Right atrium auricular region (tissue), 2 donors: Measurements from ENCODE around the gene USH1G. TPM values are rescaled to one million over a fixed set of nuclear protein-coding genes. Genes with fewer than 3 reads are reported as not detected.
"Not testable (repeated sequence)": the region's sequence is repeated elsewhere in the genome, so short reads cannot be mapped to it uniquely, and the experiment has no call there.

Experiments
- DNase-seq: peaks from one replicate; pipeline ENCODE4 v3.0.0-alpha.2; 2019; ENCODE audit warnings: low spot score
- H3K27ac ChIP-seq, 2 donors: fragments of 200-600 bp; sonication (generic); 1 replicate in 1 of 2; 2 replicates in 1 of 2; pipeline ENCODE4 v1.5.1; 2016 to 2019
- H3K27me3 ChIP-seq, 2 donors: fragments of 200-600 bp; sonication (generic); one replicate each; pipeline versions ENCODE4 v1.5.1 to v1.6.0; 2017 to 2019
- H3K36me3 ChIP-seq: fragments of 200-600 bp; sonication (generic); one replicate; pipeline ENCODE4 v1.5.1; 2016
- H3K4me1 ChIP-seq, 2 donors: fragments of 200-600 bp; sonication (generic); one replicate each; pipeline versions ENCODE4 v1.5.1 to v1.6.0; 2017 to 2019
- H3K4me3 ChIP-seq, 2 donors: fragments of 200-600 bp; sonication (generic); 1 replicate in 1 of 2; 2 replicates in 1 of 2; pipeline ENCODE4 v1.5.1; 2017 to 2019; ENCODE audit warnings: mild to moderate bottlenecking in 1 of 2, moderate library complexity in 1 of 2
- H3K9me3 ChIP-seq, 2 donors: fragments of 200-600 bp; sonication (generic); one replicate each; pipeline ENCODE4 v1.5.1; 2019
- CTCF ChIP-seq, 2 donors: fragments of 200-600 bp; sonication (generic); IDR thresholded peaks; one replicate each; pipeline ENCODE4 v1.5.1; 2019; ENCODE audit warnings: antibody characterized with exemption in 2 of 2
- total RNA-seq, 2 donors: library from RNA; depleted of rRNA; stranded (reverse); fragments of >200 nt; gene quantifications; one replicate each; pipeline ENCODE4 v1.1.0, GENCODE V29; 2016

Gene USH1G
- total RNA-seq, 2 donors from 2014 or later: 0.20 to 0.22 TPM

DNA sequence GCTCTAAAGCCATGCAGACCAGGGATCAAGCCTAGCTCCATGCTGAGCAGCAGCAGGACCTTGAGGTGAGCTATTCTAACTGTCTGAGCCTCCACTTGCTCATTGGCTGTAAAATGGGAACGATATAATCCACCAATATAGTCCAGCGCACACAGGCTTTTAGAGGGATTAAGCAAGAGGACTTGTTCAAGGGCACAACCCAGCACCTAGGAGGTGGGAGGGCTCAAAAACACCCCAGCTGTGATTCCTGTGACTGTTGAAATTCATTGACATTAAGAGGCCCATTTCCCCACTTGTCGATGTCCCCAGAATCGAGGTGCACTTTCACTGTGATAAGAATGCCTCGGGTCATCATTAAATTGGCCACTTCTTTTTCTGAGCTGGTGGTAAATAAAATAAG lies 4.1 kb downstream of the USH1G start:
- H3K9me3 ChIP-seq: no peaks in the 10 kb centered on the region
- peaks cover 0 to 30% of the 10 kb centered on the region in 2 donors for H3K4me1 ChIP-seq
- no peak overlapping the region for H3K27ac ChIP-seq
- no peak overlapping the region for H3K4me3 ChIP-seq
- H3K36me3 ChIP-seq: no peaks in the 10 kb centered on the region
- peaks cover 0 to 7% of the 10 kb centered on the region in 2 donors for H3K27me3 ChIP-seq
- TF ChIP-seq CTCF (IDR thresholded peaks at IDR 0.05): no peak
- no peak for DNase-seq

- Histone ChIP-seq H3K9me3 (no peaks in the 10 kb centered on the region), H3K27me3 (no peaks in the 10 kb centered on the region), H3K4me3 (no peak overlapping the region), H3K4me1 (peaks cover 0 to 15% of the 10 kb centered on the region in 2 donors), H3K36me3 (no peaks in the 10 kb centered on the region), H3K27ac (no peak overlapping the region)
- DNase-seq: no peak
- TF ChIP-seq CTCF (IDR thresholded peaks at IDR 0.05): no peak
Observed at GRCh38 chr17:74917430-74917829, 5.6 kb downstream of the USH1G start.

GRCh38 chr17:74916851-74917199 lies 6.2 kb downstream of the USH1G start:
- Histone ChIP-seq H3K4me3 (no peak overlapping the region), H3K4me1 (peaks cover 0 to 9% of the 10 kb centered on the region in 2 donors), H3K27me3 (no peaks in the 10 kb centered on the region), H3K9me3 (no peaks in the 10 kb centered on the region), H3K36me3 (no peaks in the 10 kb centered on the region), H3K27ac (no peak overlapping the region)
- DNase-seq: no peak
- no peak for TF ChIP-seq CTCF (IDR thresholded peaks at IDR 0.05)

- Histone ChIP-seq H3K36me3 (no peaks in the 10 kb centered on the region), H3K4me1 (peaks cover 0 to 3% of the 10 kb centered on the region in 2 donors), H3K9me3 (no peaks in the 10 kb centered on the region), H3K4me3 (no peak overlapping the region), H3K27me3 (no peaks in the 10 kb centered on the region), H3K27ac (no peak overlapping the region)
- DNase-seq: no peak
- no peak for TF ChIP-seq CTCF (IDR thresholded peaks at IDR 0.05)
Observed at GRCh38 chr17:74916136-74916850, 6.8 kb downstream of the USH1G start.

GRCh38 chr17:74911423-74911822 lies 11.6 kb downstream of the USH1G start:
- not testable (repeated sequence) for H3K36me3 ChIP-seq, H3K27ac ChIP-seq, H3K4me3 ChIP-seq, H3K9me3 ChIP-seq, H3K27me3 ChIP-seq, H3K4me1 ChIP-seq, DNase-seq

GRCh38 chr17:74909097-74909496 lies 14.0 kb downstream of the USH1G start:
- not testable (repeated sequence) for H3K27ac ChIP-seq, H3K27me3 ChIP-seq, DNase-seq

DNA sequence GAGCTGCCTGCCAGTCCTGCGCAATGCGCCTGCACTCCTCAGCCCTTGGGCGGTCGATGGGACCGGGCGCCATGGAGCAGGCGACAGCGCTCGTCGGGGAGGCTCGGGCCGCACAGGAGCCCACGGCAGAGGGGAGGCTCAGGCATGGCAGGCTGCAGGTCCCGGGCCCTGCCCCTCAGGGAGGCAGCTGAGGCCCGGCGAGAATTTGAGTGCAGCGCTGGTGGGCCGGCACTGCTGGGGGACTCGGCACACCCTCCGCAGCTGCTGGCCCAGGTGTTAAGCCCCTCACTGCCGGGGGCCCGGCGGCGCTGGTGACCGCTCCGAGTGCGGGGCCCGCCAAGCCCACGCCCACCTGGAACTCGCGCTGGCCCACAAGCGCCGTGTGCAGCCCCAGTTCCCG lies 16.0 kb downstream of the USH1G start:
- Histone ChIP-seq H3K4me3 (no peak overlapping the region), H3K27me3 (no peaks in the 10 kb centered on the region), H3K4me1 (no peaks in the 10 kb centered on the region), H3K27ac (no peak overlapping the region), H3K9me3 (no peaks in the 10 kb centered on the region), H3K36me3 (no peaks in the 10 kb centered on the region)
- no peak for DNase-seq
- no peak for TF ChIP-seq CTCF (IDR thresholded peaks at IDR 0.05)

More at GRCh38 chr17:74909097-74909496, 14.0 kb downstream of the USH1G start:
- H3K4me3 ChIP-seq, H3K4me1 ChIP-seq, H3K36me3 ChIP-seq, H3K9me3 ChIP-seq: not testable (repeated sequence)

DNA sequence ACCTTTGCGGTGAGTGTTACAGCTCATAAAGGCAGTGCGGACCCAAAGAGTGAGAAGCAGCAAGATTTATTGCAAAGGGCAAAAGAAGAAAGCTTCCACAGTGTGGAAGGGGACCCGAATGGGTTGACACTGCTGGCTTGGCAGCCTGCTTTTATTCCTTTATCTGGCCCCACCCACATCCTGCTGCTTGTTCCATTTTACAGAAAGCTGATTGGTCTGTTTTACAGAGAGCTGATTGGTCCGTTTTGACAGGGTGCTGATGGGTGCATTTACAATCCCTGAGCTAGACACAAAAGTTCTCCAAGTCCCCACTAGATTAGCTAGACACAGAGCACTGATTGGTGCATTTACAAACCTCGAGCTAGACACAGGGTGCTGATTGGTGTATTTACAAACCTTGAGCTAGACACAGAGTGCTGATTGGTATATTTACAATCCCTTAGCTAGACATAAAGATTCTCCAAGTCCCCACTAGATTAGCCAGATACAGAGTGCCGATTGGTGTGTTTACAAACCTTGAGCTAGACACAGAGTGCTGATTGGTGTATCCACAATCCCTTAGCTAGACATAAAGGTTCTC lies 16.8 kb downstream of the USH1G start:
- not testable (repeated sequence) for H3K9me3 ChIP-seq, DNase-seq, H3K27ac ChIP-seq, H3K4me1 ChIP-seq, H3K36me3 ChIP-seq, H3K27me3 ChIP-seq, H3K4me3 ChIP-seq
